B cell (primary cell): ENCODE measurements around the gene BRMS1. TPM values are rescaled to one million over a fixed set of nuclear protein-coding genes. Genes with fewer than 3 reads are reported as not detected.

ENCODE experiments used
- ATAC-seq: fragments of 200-7000 bp; cut with Tn5 transposase; one replicate; pipeline ENCODE4 v1.10.0; 2021; ENCODE audit warnings: low read depth, mild to moderate bottlenecking, moderate number of reproducible peaks, moderate library complexity
- CTCF ChIA-PET: fragments of 350-600 bp; sonication (Branson Sonifier 250); formaldehyde crosslinking; loops from one replicate; lab custom pipeline; 2021; ENCODE audit warnings: antibody characterized with exemption, inconsistent platforms; lab: Charles Lee
- POLR2A ChIA-PET: fragments of 350-600 bp; sonication (Branson Sonifier 250); formaldehyde crosslinking; loops from one replicate; lab custom pipeline; 2021; ENCODE audit warnings: antibody characterized with exemption; lab: Charles Lee
- DNase-seq: peaks from one replicate; pipeline ENCODE4 v3.0.0; 2013
- H2AFZ ChIP-seq: 2 replicates; pipeline ENCODE4 v1.6.1; 2012; ENCODE audit warnings: mild to moderate bottlenecking, low read depth, low read length; ENCODE audit not compliant: insufficient read depth, poor library complexity, severe bottlenecking
- H3K27ac ChIP-seq, 2 donors: 1 replicate in 1 of 2; 2 replicates in 1 of 2; pipeline ENCODE4 v1.5.1; 2012 to 2013; ENCODE audit warnings: low read length in 2 of 2, mild to moderate bottlenecking in 2 of 2, moderate library complexity in 1 of 2
- H3K27me3 ChIP-seq, 4 experiments: fragments of 200-600 bp in 1 of 4; sonication (generic) in 1 of 4; replicated peaks in 1 of 4; 1 replicate in 2 of 4; 2 replicates in 2 of 4; pipeline versions ENCODE4 v1.6.1 to v1.7.0; 2013 to 2016; ENCODE audit warnings: low read length in 3 of 4, mild to moderate bottlenecking in 2 of 4, mixed read lengths in 1 of 4, moderate library complexity in 1 of 4; ENCODE audit not compliant: insufficient read depth in 4 of 4, control insufficient read depth in 3 of 4; ENCODE audit errors: control extremely low read depth in 1 of 4
- H3K36me3 ChIP-seq, 2 experiments: replicated peaks in 1 of 2; 1 replicate in 1 of 2; 2 replicates in 1 of 2; pipeline versions ENCODE4 v1.6.1 to v1.7.1; 2013; ENCODE audit warnings: low read length in 1 of 2; ENCODE audit not compliant: insufficient read depth in 2 of 2, control insufficient read depth in 1 of 2; ENCODE audit errors: control extremely low read depth in 1 of 2, extremely low read depth in 1 of 2
- H3K4me1 ChIP-seq, 2 donors: fragments of 200-600 bp in 1 of 2; sonication (generic) in 1 of 2; 1 replicate in 1 of 2; 2 replicates in 1 of 2; pipeline versions ENCODE4 v1.5.1 to v1.6.1; 2013 to 2017; ENCODE audit warnings: low read length in 2 of 2; ENCODE audit not compliant: control insufficient read depth in 2 of 2, insufficient read depth in 2 of 2
- H3K4me2 ChIP-seq: replicated peaks from 2 replicates; pipeline ENCODE3; 2012; ENCODE audit warnings: mild to moderate bottlenecking, low read depth, low read length; ENCODE audit not compliant: poor library complexity, severe bottlenecking
- H3K4me3 ChIP-seq, 5 experiments: fragments of 200-600 bp in 1 of 5; sonication (generic) in 1 of 5; 1 replicate in 3 of 5; 2 replicates in 2 of 5; pipeline versions ENCODE4 v1.5.1 to v1.7.0; 2011 to 2016; ENCODE audit warnings: low read length in 4 of 5, mild to moderate bottlenecking in 4 of 5, low read depth in 2 of 5, control low read depth in 1 of 5, moderate library complexity in 1 of 5; ENCODE audit not compliant: insufficient read depth in 1 of 5; ENCODE audit errors: control extremely low read depth in 1 of 5, extremely low read depth in 1 of 5
- H3K79me2 ChIP-seq: fragments of 200-600 bp; sonication (generic); one replicate; pipeline ENCODE4 v1.6.0; 2016; ENCODE audit warnings: low read length; ENCODE audit not compliant: control insufficient read depth, insufficient read depth
- H3K9ac ChIP-seq: fragments of 200-600 bp; sonication (generic); 2 replicates; pipeline ENCODE4 v1.6.1; 2017; ENCODE audit warnings: mild to moderate bottlenecking, low read length, moderate library complexity
- H3K9me3 ChIP-seq, 3 donors: one replicate each; pipeline versions ENCODE4 v1.6.1 to v1.7.1; 2013; ENCODE audit warnings: low read length in 2 of 3; ENCODE audit not compliant: control insufficient read depth in 2 of 3, insufficient read depth in 1 of 3; ENCODE audit errors: control extremely low read depth in 1 of 3
- H4K20me1 ChIP-seq: 2 replicates; pipeline ENCODE4 v1.6.0; 2012; ENCODE audit warnings: mild to moderate bottlenecking, low read length; ENCODE audit not compliant: insufficient read depth, control insufficient read depth, poor library complexity, severe bottlenecking
- H3K27ac Mint-ChIP-seq: one replicate; pipeline ENCODE4 v1.8.0; 2021; ENCODE audit warnings: mixed read lengths
- H3K27me3 Mint-ChIP-seq: one replicate; pipeline ENCODE4 v1.8.0; 2021; ENCODE audit warnings: mixed read lengths
- H3K4me1 Mint-ChIP-seq: one replicate; pipeline ENCODE4 v1.8.0; 2021; ENCODE audit warnings: mixed read lengths
- H3K4me3 Mint-ChIP-seq: one replicate; pipeline ENCODE4 v1.8.0; 2021; ENCODE audit warnings: mixed read lengths
- H3K9me3 Mint-ChIP-seq: one replicate; pipeline ENCODE4 v1.8.0; 2022; ENCODE audit warnings: mixed read lengths; ENCODE audit not compliant: insufficient read depth
- EZH2 ChIP-seq: IDR thresholded peaks from 2 replicates; pipeline ENCODE4 v1.6.1; 2012; ENCODE audit warnings: borderline replicate concordance, low read depth, mild to moderate bottlenecking, moderate library complexity, low read length; ENCODE audit not compliant: insufficient read depth, poor library complexity, severe bottlenecking
- WGBS: methylation state at CpG from one replicate; pipeline ENCODE4 v1.1.5; 2013; ENCODE audit warnings: missing lambda C conversion rate; ENCODE audit not compliant: insufficient coverage; 5-methylcytosine and 5-hydroxymethylcytosine counted together
- intact Hi-C: fragments of 100-400 bp; cut with micrococcal nuclease; formaldehyde crosslinking; loops from one replicate; pipeline ENCODE4 v1.10.0; 2022
- polyA plus RNA-seq: library from polyadenylated mRNA; depleted of rRNA; stranded (reverse); fragments of >200 nt; gene quantifications from 2 replicates; pipeline ENCODE4 v1.2.3, GENCODE V29; 2012
- total RNA-seq, 2 donors: library from RNA; stranded (reverse); fragments of 120-200 nt in 1 of 2; gene quantifications; 1 replicate in 1 of 2; 2 replicates in 1 of 2; pipeline versions ENCODE4 v1.2.3 to v1.2.4, GENCODE V29; 2013 to 2022
- TF ChIP-seq, protein P1 (sequence below): fragments of 200-600 bp; IDR thresholded peaks from one replicate; pipeline ENCODE4 v1.8.0; 2022; ENCODE audit warnings: antibody characterized with exemption, mild to moderate bottlenecking

Gene BRMS1
- total and polyA plus RNA-seq, 2 donors (not counting 1 experiment from before 2014, with no cell fraction given), result 51.2 to 58.3 TPM

DNA sequence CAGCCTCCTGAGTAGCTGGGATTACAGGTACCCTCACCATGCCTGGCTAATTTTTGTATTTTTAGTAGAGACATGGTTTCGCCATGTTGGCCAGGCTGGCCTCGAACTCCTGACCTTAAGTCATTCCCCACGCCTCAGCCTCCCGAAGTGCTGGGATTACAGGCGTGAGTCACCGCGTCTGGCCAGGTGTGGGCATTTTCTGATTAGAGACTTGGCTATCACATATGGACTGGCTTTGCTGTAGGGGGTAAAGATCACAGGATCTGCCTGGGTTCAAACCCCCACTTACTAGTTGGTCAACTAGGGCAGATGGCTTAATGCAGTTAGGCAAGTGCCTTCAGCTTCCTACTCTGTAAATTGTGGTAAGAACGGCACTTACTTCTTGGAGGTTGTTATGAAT lies 34.6 kb downstream of the BRMS1 start:
- intact Hi-C loops, result no loop called here
- no peak overlapping the region for H3K27ac Mint-ChIP-seq
- no peak overlapping the region for H3K27ac ChIP-seq
- ChIA-PET CTCF (interaction anchor here (1.1 to 6.3 kb wide), 7 partner anchors 16 to 311 kb away, joined by 3 to 101 read pairs (median 44); partner anchors contain the start of genes B4GAT1 and BRMS1), POLR2A (no interaction called here)
- WGBS, result 89% methylated on average over 6 of the region's 8 CpGs
- no peaks in the 10 kb centered on the region for H3K27me3 ChIP-seq
- peaks cover 22% of the 10 kb centered on the region for H3K4me1 Mint-ChIP-seq
- no peak overlapping the region for H3K4me2 ChIP-seq
- no peak overlapping the region for H3K4me3 ChIP-seq
- no peak overlapping the region for H3K4me3 Mint-ChIP-seq
- ATAC-seq (no peak), DNase-seq (no peak)
- H3K4me1 ChIP-seq, result peaks cover 10 to 19% of the 10 kb centered on the region in 2 donors
- no peaks in the 10 kb centered on the region for H4K20me1 ChIP-seq
- TF ChIP-seq EZH2, result no peak
- TF ChIP-seq, protein P1, sequence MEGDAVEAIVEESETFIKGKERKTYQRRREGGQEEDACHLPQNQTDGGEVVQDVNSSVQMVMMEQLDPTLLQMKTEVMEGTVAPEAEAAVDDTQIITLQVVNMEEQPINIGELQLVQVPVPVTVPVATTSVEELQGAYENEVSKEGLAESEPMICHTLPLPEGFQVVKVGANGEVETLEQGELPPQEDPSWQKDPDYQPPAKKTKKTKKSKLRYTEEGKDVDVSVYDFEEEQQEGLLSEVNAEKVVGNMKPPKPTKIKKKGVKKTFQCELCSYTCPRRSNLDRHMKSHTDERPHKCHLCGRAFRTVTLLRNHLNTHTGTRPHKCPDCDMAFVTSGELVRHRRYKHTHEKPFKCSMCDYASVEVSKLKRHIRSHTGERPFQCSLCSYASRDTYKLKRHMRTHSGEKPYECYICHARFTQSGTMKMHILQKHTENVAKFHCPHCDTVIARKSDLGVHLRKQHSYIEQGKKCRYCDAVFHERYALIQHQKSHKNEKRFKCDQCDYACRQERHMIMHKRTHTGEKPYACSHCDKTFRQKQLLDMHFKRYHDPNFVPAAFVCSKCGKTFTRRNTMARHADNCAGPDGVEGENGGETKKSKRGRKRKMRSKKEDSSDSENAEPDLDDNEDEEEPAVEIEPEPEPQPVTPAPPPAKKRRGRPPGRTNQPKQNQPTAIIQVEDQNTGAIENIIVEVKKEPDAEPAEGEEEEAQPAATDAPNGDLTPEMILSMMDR, result no peak
- H3K36me3 ChIP-seq, result no peaks in the 10 kb centered on the region
- no peaks in the 10 kb centered on the region for H3K9me3 ChIP-seq
- no peak overlapping the region for H2AFZ ChIP-seq
- H3K9me3 Mint-ChIP-seq, result no peaks in the 10 kb centered on the region
- no peak overlapping the region for H3K9ac ChIP-seq
- peaks cover 3% of the 10 kb centered on the region for H3K27me3 Mint-ChIP-seq
- H3K79me2 ChIP-seq, result no peaks in the 10 kb centered on the region

DNA sequence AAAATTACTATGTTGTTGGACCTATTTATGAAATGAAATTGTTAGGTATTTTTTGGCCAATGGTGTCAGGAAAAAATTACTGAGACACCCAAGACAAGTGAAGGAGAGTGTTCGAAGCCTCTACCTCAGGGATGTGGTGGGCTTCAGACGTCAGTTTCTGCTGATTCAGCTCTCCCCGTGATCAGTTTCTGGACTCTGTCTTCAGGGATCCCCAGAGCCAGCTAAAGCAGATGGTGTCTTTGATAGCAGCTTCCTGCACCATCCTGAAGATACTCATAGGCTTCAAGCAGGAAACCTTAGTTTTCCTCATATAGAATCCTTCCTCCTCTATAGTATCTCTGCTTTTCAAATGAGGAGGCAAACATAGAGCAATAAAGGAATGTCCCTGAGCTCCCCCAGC lies 35.4 kb downstream of the BRMS1 start:
- H3K4me1 ChIP-seq, result peaks cover 10 to 19% of the 10 kb centered on the region in 2 donors
- Mint-ChIP-seq H3K27ac (peak overlapping the region; percentile 26), H3K27me3 (peaks cover 9% of the 10 kb centered on the region), H3K4me1 (peaks cover 21% of the 10 kb centered on the region), H3K4me3 (no peak overlapping the region), H3K9me3 (no peaks in the 10 kb centered on the region)
- H3K4me2 ChIP-seq, result no peak overlapping the region
- no peak overlapping the region for H3K9ac ChIP-seq
- intact Hi-C loops, result no loop called here
- ChIA-PET CTCF (interaction anchor here (0.6 to 6.3 kb wide), 7 partner anchors 8 to 80 kb away, joined by 3 to 101 read pairs (median 13); no protein-coding TSS in a partner anchor), POLR2A (no interaction called here)
- ATAC-seq, result no peak
- H3K27me3 ChIP-seq, result no peaks in the 10 kb centered on the region
- no peak for DNase-seq
- H3K36me3 ChIP-seq, result no peaks in the 10 kb centered on the region
- H3K9me3 ChIP-seq, result no peaks in the 10 kb centered on the region
- H3K79me2 ChIP-seq, result no peaks in the 10 kb centered on the region
- no peak overlapping the region for H2AFZ ChIP-seq
- H4K20me1 ChIP-seq, result no peaks in the 10 kb centered on the region
- H3K4me3 ChIP-seq, result no peak overlapping the region
- TF ChIP-seq EZH2, result no peak
- TF ChIP-seq, protein P1, result no peak
- WGBS, result 69% methylated on average over 3 of the region's 3 CpGs
- no peak overlapping the region for H3K27ac ChIP-seq
